RWPE2 (cell line): ENCODE data around the gene FBXO41.

Experiments used
- ATAC-seq: fragments of 200-7000 bp; cut with Tn5 transposase; 3 replicates; pipeline ENCODE4 v1.9.1; 2021; ENCODE audit warnings: low read depth
- DNase-seq: peaks from one replicate; pipeline ENCODE4 v3.0.0-alpha.2; 2020; ENCODE audit warnings: low spot score
- H3K27ac ChIP-seq: fragments of 450-650 bp; 2 replicates; pipeline ENCODE4 v1.5.1; 2017; ENCODE audit warnings: mild to moderate bottlenecking; ENCODE audit not compliant: poor library complexity, severe bottlenecking
- H3K27me3 ChIP-seq: fragments of 250-450 bp; sonication (Bioruptor Pico); 2 replicates; pipeline ENCODE4 v1.5.1; 2021; ENCODE audit warnings: mild to moderate bottlenecking, moderate library complexity; ENCODE audit not compliant: insufficient read depth, poor library complexity, severe bottlenecking
- H3K36me3 ChIP-seq: fragments of 250-450 bp; sonication (Bioruptor Pico); 2 replicates; pipeline ENCODE4 v1.5.1; 2020; ENCODE audit warnings: low read depth, mild to moderate bottlenecking, moderate library complexity
- H3K4me1 ChIP-seq: fragments of 250-450 bp; sonication (Bioruptor Pico); 2 replicates; pipeline ENCODE4 v1.5.1; 2021; ENCODE audit warnings: mild to moderate bottlenecking, moderate library complexity; ENCODE audit not compliant: insufficient read depth, poor library complexity, severe bottlenecking
- H3K4me3 ChIP-seq: fragments of 250-450 bp; sonication (Bioruptor Pico); 2 replicates; pipeline ENCODE4 v1.5.1; 2021; ENCODE audit warnings: mild to moderate bottlenecking, moderate library complexity; ENCODE audit not compliant: severe bottlenecking
- H3K9me3 ChIP-seq: fragments of 250-450 bp; sonication (Bioruptor Pico); 2 replicates; pipeline ENCODE4 v1.5.1; 2021; ENCODE audit warnings: mild to moderate bottlenecking, moderate library complexity; ENCODE audit not compliant: severe bottlenecking
- CTCF ChIP-seq: fragments of 450-650 bp; IDR thresholded peaks from one replicate; pipeline ENCODE4 v1.5.1; 2017; ENCODE audit warnings: mild to moderate bottlenecking, moderate library complexity; ENCODE audit not compliant: poor library complexity, severe bottlenecking

The FBXO41 gene

GRCh38 chr2:73292906-73293533 lies 8.7 kb upstream of the FBXO41 start:
- Histone ChIP-seq H3K27ac (no peak overlapping the region), H3K9me3 (peaks cover 3% of the 10 kb centered on the region), H3K36me3 (no peaks in the 10 kb centered on the region), H3K4me1 (no peaks in the 10 kb centered on the region), H3K4me3 (peak overlapping the region; percentile 35), H3K27me3 (peaks cover 62% of the 10 kb centered on the region)
- DNase-seq, result no peak
- TF ChIP-seq CTCF, result no peak
- ATAC-seq, result no peak

- no peaks in the 10 kb centered on the region for H3K4me1 ChIP-seq
- peaks cover 3% of the 10 kb centered on the region for H3K9me3 ChIP-seq
- H3K36me3 ChIP-seq, result no peaks in the 10 kb centered on the region
- DNase-seq (peak; percentile 49), ATAC-seq (no peak)
- H3K4me3 ChIP-seq, result no peak overlapping the region
- peaks cover 62% of the 10 kb centered on the region for H3K27me3 ChIP-seq
- no peak overlapping the region for H3K27ac ChIP-seq
- TF ChIP-seq CTCF, result no peak
These were observed 8.1 kb upstream of the FBXO41 start for GRCh38 chr2:73292316-73292905.

- H3K36me3 ChIP-seq, result no peaks in the 10 kb centered on the region
- TF ChIP-seq CTCF, result no peak
- DNase-seq (no peak), ATAC-seq (peak; percentile 18; the same call in 2 of the 3 replicates)
- peaks cover 3% of the 10 kb centered on the region for H3K9me3 ChIP-seq
- H3K4me1 ChIP-seq, result no peaks in the 10 kb centered on the region
- no peak overlapping the region for H3K4me3 ChIP-seq
- peaks cover 62% of the 10 kb centered on the region for H3K27me3 ChIP-seq
- no peak overlapping the region for H3K27ac ChIP-seq
These were observed 7.4 kb upstream of the FBXO41 start for GRCh38 chr2:73291461-73292315.

- no peak for DNase-seq
- peak; percentile 44 for ATAC-seq
These were observed 6.8 kb upstream of the FBXO41 start for GRCh38 chr2:73291093-73291460.

More at GRCh38 chr2:73291093-73291460, 6.8 kb upstream of the FBXO41 start:
- TF ChIP-seq CTCF, result no peak
- Histone ChIP-seq H3K4me1 (no peaks in the 10 kb centered on the region), H3K27me3 (peaks cover 62% of the 10 kb centered on the region), H3K9me3 (peaks cover 3% of the 10 kb centered on the region), H3K4me3 (no peak overlapping the region), H3K36me3 (no peaks in the 10 kb centered on the region), H3K27ac (no peak overlapping the region)
